Right forelimb (tissue), 1 donor: ENCODE measurements around the gene AMY2A.
"Not testable (repeated sequence)": the region's sequence is repeated elsewhere in the genome, so short reads cannot be mapped to it uniquely, and the experiment has no call there.

Experiments used
- DNase-seq: peaks from one replicate; pipeline ENCODE4 v3.0.0-alpha.2; 2018

AMY2A gene

GRCh38 chr1:103616994-103617477, at the start of gene AMY2A:
Gene AMY2A (plus strand): TSS chr1:103617427. CDS start chr1:103617441, 14 bp downstream.
- not testable (repeated sequence) for DNase-seq

- no peak for DNase-seq
Observed at GRCh38 chr1:103569493-103569892, 47.7 kb upstream of the AMY2A start.

GRCh38 chr1:103571289-103571688, 45.9 kb upstream of the AMY2A start, which contains the start of gene AMY2B:
Gene AMY2B (plus strand): TSS chr1:103571589. CDS start chr1:103571603, 14 bp downstream.
- DNase-seq: not testable (repeated sequence)

- DNase-seq: no peak
Observed at GRCh38 chr1:103576065-103576464, 41.2 kb upstream of the AMY2A start.

GRCh38 chr1:103576784-103577183, 40.4 kb upstream of the AMY2A start:
- not testable (repeated sequence) for DNase-seq

GRCh38 chr1:103582464-103582863, 34.8 kb upstream of the AMY2A start:
- no peak for DNase-seq

GRCh38 chr1:103583887-103584286, 33.3 kb upstream of the AMY2A start:
- no peak for DNase-seq

GRCh38 chr1:103584537-103584936, 32.7 kb upstream of the AMY2A start:
- DNase-seq: no peak

- DNase-seq: not testable (repeated sequence)
Observed at GRCh38 chr1:103602740-103603139, 14.5 kb upstream of the AMY2A start.

- no peak for DNase-seq
Observed at GRCh38 chr1:103616362-103616761, 865 bp upstream of the AMY2A start.

- DNase-seq: not testable (repeated sequence)
Observed at GRCh38 chr1:103627436-103627835, 10.2 kb downstream of the AMY2A start.

- not testable (repeated sequence) for DNase-seq
Observed at GRCh38 chr1:103641194-103641593, 24.0 kb downstream of the AMY2A start.

GRCh38 chr1:103643908-103644307, 26.7 kb downstream of the AMY2A start:
- not testable (repeated sequence) for DNase-seq

- DNase-seq: not testable (repeated sequence)
Observed at GRCh38 chr1:103650305-103650704, 33.1 kb downstream of the AMY2A start.

GRCh38 chr1:103650889-103651288, 33.7 kb downstream of the AMY2A start:
- not testable (repeated sequence) for DNase-seq

- not testable (repeated sequence) for DNase-seq
Observed at GRCh38 chr1:103654133-103654532, 36.9 kb downstream of the AMY2A start.

- DNase-seq: not testable (repeated sequence)
Observed at GRCh38 chr1:103655460-103655859, 38.2 kb downstream of the AMY2A start, which contains the start of gene AMY1A. Gene AMY1A (plus strand): TSS chr1:103655760. CDS start chr1:103656331, 571 bp downstream.
